ENCODE measurements around the gene HDAC4.

HDAC4 gene

DNA sequence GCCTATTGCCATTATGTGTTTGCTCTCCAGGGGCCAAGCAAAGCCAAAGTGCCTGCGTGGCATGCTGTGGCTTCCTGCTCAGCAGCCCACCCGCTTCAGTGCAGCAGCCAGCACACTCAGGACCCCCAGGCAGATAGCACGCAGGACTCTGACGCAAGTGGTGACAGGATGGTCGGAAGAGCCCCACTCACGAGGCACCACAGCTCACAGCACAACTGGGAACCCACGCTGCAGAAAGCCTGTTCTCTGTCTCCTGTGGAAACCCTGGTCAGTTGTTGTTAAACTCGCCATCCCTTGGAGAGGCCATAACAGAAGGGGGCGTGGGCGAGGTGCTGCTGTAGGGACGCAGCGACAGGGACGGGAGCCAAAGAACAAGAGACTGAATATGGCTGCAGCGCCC is 76.4 kb downstream of the HDAC4 start:
- DNase-seq (ENCODE audit: low spot score), result no peak
- in situ Hi-C loops (cut with MboI; ENCODE audit: low sequenced_read_pairs, unreplicated experiment), result no loop called here
- TF ChIP-seq, protein P1, sequence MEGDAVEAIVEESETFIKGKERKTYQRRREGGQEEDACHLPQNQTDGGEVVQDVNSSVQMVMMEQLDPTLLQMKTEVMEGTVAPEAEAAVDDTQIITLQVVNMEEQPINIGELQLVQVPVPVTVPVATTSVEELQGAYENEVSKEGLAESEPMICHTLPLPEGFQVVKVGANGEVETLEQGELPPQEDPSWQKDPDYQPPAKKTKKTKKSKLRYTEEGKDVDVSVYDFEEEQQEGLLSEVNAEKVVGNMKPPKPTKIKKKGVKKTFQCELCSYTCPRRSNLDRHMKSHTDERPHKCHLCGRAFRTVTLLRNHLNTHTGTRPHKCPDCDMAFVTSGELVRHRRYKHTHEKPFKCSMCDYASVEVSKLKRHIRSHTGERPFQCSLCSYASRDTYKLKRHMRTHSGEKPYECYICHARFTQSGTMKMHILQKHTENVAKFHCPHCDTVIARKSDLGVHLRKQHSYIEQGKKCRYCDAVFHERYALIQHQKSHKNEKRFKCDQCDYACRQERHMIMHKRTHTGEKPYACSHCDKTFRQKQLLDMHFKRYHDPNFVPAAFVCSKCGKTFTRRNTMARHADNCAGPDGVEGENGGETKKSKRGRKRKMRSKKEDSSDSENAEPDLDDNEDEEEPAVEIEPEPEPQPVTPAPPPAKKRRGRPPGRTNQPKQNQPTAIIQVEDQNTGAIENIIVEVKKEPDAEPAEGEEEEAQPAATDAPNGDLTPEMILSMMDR (IDR thresholded peaks at IDR 0.05; ENCODE audit: borderline replicate concordance, control extremely low read depth, extremely low read depth, insufficient read depth, missing control alignments), result no peak

DNA sequence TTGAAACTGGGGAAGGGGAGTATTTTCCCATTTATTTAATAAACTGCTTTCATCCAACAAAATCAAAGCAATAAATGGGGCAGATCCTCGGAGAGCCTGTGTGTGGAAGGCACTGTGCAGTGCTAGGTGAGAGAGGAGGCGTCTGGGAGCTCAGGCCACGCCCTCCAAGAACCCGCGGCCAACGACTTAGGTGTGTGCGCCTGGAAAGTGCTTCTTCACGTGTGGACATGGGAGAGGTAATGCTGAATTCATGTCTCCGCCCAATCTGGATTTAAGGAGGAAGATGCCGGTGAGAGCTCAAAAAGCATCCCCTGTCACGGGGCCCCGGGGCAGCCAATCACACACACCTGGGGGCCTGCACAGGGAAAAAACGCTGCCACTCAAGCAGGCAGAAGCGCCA is 77.4 kb downstream of the HDAC4 start:
- TF ChIP-seq, protein P1 (IDR thresholded peaks at IDR 0.05; ENCODE audit: borderline replicate concordance, control extremely low read depth, extremely low read depth, insufficient read depth, missing control alignments), result no peak
- in situ Hi-C loops (cut with MboI; ENCODE audit: low sequenced_read_pairs, unreplicated experiment), result no loop called here
- no peak for DNase-seq (ENCODE audit: low spot score)

DNA sequence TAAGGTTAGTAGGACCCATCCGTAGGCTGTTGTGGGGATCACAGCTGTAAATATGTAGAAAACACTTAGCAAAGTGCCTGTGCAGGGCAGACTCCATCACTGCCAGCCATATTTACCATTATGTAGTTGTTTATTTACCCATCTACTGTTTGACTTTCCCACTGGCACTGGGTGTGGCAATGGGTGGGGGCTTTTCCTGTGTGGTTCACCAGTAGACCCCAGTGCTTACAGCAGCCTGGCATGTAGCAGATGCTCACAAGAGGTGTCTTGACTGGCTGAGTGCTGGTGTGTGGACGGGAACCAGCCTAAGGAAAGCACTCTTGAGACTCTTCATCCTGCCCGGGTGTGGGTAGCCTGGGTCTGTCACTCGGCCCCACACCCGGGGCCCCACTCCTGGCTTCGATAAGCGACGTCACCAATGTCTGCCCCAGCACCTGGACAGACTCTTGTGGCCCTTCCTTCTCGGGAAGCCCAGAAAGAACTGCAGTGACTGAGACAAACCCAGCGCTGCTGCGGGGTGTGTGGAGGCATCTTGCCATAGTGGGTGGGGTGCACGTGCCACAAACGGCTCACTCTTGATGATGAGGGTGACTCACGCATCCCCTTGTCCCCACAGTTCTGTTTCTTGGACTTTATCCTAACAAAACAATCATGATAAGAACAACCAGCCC is 78.3 kb downstream of the HDAC4 start:
- in situ Hi-C loops (cut with MboI; ENCODE audit: low sequenced_read_pairs, unreplicated experiment), result no loop called here
- DNase-seq (ENCODE audit: low spot score), result no peak
- TF ChIP-seq, protein P1 (IDR thresholded peaks at IDR 0.05; ENCODE audit: borderline replicate concordance, control extremely low read depth, extremely low read depth, insufficient read depth, missing control alignments), result no peak

DNA sequence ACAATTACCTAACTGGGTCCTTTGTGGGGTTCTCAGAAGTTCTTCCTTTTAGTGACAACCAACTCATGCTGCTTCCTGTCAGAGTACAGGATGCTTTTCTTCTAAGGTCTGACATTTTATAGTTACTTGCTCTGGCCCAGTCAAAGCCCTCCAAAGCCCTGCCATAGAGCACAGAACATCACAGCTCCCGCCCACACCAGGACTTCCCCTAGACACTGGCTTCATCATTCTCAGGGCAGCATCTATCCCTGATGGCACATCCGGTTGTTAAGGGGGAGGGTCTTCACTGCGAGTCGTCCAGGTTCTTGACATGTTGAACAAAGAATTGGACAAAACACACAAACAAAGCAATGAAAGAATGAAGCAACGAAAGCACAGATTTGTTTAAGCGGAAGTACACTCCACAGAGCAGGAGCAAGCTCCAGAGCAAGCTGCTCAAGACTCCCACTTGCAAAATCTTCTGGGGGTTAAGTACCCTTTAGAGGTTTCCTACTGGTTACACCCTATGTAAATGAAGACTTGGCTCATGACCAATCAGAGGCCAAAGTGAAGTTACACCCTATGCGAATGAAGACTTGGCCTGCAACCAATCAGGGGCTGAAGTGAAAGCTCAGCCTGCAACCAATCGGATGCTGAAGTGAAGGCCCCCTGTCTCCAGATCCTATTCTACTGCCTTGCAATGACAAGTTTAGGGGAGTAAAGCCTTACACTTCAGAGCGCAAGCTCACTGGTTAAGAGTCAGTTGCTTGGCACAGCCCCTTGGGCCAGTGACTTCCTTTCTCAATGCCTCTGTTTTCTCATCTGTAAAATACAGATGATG is 79.0 kb downstream of the HDAC4 start:
- TF ChIP-seq, protein P1 (IDR thresholded peaks at IDR 0.05; ENCODE audit: borderline replicate concordance, control extremely low read depth, extremely low read depth, insufficient read depth, missing control alignments), result no peak
- in situ Hi-C loops (cut with MboI; ENCODE audit: low sequenced_read_pairs, unreplicated experiment), result no loop called here
- DNase-seq (ENCODE audit: low spot score), result no peak

DNA sequence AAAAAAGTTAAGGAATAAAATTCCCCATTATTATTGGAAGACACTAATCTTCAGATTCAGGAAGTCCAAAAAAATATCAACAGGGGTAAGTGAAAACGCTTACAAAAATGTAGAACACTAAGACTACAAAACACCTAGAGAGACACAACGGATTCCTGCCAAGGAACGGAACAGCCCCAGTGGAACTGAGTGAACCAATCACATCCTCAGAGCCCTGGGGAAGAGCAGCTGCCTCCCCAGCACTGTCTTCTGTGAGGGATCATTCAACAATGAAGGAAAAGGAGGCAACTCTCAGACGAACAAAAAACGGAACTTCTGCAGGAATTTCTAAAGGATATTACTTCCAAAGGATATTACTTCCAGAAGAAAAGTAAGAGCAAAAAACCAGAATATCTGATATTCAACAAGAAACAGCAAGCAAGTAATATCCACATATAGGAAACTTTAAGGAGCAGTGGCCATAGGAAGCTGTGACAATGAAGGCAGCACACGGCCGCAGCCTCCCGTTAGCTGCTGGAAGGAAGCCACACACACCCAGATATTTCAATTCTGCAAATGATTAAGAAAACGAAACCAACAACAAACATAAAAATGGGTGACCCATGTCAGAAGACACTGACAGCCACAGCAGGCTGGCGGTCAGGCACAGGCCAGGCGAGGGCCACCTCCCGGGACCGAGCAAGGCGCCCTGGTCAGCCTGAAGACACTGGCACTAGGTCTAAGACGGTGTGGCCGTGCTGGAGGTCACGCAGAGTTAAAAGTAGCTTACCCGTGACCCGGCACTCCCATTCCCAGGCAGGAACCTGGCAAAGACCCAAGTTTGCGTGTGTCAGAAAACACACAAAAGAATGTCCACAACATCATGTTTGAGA is 81.8 kb downstream of the HDAC4 start:
- TF ChIP-seq, protein P1 (IDR thresholded peaks at IDR 0.05; ENCODE audit: borderline replicate concordance, control extremely low read depth, extremely low read depth, insufficient read depth, missing control alignments), result no peak
- DNase-seq (ENCODE audit: low spot score), result no peak
- in situ Hi-C loops (cut with MboI; ENCODE audit: low sequenced_read_pairs, unreplicated experiment), result no loop called here

DNA sequence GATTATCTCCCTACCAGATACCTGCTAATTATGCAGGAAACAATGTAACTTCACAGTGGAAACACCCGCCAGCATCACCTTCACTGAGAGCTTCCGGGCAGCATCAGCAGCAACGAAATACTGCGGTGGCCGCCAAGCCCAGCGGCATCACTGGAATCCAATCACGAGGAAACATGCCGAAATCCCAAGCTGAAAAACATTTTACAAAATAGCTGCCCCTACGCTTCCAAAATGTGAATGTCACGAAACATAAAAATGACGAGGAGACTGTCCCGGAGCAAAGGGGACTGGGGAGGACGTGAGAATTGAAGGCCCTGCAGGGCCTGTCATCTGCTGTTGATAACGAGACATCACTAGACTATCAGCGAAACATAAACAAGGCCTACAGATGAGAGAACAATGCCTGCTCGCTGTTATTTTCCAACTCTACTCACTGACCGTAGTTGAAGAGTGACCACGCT is 82.6 kb downstream of the HDAC4 start:
- TF ChIP-seq, protein P1 (IDR thresholded peaks at IDR 0.05; ENCODE audit: borderline replicate concordance, control extremely low read depth, extremely low read depth, insufficient read depth, missing control alignments), result no peak
- no peak for DNase-seq (ENCODE audit: low spot score)
- in situ Hi-C loops (cut with MboI; ENCODE audit: low sequenced_read_pairs, unreplicated experiment), result no loop called here

All from GM13976 (cell line).